ENCODE measurements around the gene DSG4.
"Not testable (repeated sequence)": the region's sequence is repeated elsewhere in the genome, so short reads cannot be mapped to it uniquely, and the experiment has no call there.

DSG4 gene, protein sequence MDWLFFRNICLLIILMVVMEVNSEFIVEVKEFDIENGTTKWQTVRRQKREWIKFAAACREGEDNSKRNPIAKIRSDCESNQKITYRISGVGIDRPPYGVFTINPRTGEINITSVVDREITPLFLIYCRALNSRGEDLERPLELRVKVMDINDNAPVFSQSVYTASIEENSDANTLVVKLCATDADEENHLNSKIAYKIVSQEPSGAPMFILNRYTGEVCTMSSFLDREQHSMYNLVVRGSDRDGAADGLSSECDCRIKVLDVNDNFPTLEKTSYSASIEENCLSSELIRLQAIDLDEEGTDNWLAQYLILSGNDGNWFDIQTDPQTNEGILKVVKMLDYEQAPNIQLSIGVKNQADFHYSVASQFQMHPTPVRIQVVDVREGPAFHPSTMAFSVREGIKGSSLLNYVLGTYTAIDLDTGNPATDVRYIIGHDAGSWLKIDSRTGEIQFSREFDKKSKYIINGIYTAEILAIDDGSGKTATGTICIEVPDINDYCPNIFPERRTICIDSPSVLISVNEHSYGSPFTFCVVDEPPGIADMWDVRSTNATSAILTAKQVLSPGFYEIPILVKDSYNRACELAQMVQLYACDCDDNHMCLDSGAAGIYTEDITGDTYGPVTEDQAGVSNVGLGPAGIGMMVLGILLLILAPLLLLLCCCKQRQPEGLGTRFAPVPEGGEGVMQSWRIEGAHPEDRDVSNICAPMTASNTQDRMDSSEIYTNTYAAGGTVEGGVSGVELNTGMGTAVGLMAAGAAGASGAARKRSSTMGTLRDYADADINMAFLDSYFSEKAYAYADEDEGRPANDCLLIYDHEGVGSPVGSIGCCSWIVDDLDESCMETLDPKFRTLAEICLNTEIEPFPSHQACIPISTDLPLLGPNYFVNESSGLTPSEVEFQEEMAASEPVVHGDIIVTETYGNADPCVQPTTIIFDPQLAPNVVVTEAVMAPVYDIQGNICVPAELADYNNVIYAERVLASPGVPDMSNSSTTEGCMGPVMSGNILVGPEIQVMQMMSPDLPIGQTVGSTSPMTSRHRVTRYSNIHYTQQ

DNA sequence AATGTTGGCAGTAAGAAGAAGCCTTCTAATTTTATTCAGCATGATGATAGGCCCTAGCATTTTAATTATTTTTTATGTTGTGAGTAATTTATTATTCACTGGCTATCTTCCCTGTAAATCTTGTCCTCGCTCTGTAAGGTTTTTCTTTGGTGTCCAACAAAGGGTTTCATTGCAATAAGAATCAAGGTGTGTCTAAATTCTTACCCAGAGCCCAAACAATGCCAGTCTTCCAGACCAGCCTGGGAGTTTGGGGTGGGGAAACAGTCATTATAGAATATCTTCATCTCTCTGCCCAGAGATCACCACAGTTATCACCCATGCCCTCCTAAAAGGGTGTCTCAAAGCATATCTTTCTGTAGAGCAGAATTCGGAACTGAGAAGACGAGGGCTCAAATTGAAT, at the start of gene DSG4:
DSG4 (plus strand) TSS at position 301 of the 400 bp plus-strand sequence. CDS start 135 bp downstream, outside the sequence.
- no peak for DNase-seq (ENCODE audit: low spot score)

DNA sequence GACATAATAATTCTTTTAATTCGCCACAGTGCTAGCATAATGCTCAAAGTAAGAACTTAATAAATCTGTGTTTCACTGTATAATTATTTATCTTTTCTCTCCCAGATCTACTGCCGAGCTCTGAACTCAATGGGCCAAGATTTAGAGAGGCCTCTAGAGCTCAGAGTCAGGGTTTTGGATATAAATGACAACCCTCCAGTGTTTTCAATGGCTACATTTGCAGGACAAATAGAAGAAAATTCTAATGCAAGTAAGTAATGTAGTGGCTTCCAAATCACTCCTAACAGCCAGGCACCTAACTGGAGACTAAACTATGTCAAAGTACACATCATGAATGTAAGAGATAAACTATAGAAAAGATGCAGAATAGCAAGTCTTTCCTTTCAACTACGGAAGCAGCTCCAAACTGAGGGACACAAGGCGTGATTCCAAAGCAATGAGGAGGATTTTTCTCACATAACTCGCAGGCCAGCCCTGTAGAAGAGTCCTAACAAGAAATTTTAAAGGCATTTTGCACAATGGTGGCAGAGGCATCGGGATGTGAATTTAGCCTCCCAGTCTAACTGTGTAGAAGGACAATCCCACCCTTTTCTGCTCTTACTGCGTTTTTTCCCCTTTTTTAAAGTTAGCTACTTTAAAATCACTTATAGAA, 46.7 kb upstream of the DSG4 start:
- DNase-seq (ENCODE audit: low spot score): no peak

DNA sequence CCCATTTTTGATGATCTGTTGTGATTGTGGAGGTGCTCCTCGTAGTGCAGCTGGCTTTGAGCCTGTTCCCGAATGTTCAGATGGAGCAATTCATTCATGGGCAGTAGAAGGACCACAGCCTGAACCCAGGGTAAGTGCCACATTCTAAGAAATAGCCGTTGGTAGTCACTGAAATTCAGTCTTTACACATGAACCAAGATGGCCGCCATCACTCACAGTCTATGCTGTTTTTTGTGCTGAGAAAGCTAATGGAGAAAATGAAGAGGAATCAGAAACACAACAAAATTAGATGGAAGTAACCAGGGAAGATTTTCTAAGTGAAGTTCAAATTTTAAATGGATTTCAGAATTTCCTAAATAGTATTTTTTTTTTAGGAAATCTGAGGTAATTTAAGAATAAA, 33.1 kb upstream of the DSG4 start:
- DNase-seq (ENCODE audit: low spot score): no peak

DNA sequence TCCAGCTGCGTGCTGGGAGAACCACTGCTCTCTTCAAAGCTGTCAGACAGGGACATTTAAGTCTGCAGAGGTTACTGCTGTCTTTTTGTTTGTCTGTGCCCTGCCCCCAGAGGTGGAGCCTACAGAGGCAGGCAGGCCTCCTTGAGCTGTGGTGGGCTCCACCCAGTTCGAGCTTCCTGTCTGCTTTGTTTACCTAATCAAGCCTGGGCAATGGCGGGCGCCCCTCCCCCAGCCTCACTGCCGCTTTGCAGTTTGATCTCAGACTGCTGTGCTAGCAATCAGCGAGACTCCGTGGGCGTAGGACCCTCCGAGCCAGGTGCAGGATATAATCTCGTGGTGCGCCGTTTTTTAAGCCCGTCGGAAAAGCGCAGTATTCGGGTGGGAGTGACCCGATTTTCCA, 23.2 kb upstream of the DSG4 start:
- DNase-seq (ENCODE audit: low spot score): not testable (repeated sequence)

DNA sequence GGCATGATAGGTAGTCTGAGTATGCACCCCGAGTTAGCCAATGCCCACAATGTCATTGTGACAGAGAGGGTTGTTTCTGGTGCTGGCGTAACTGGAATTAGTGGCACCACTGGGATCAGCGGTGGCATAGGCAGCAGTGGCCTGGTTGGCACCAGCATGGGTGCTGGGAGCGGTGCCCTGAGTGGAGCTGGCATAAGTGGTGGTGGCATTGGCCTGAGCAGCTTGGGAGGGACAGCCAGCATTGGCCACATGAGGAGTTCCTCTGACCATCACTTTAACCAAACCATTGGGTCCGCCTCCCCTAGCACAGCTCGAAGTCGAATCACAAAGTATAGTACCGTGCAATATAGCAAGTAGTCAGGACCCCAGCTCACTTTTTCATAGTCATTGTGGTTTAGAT, 21.6 kb upstream of the DSG4 start:
- no peak for DNase-seq (ENCODE audit: low spot score)

DNA sequence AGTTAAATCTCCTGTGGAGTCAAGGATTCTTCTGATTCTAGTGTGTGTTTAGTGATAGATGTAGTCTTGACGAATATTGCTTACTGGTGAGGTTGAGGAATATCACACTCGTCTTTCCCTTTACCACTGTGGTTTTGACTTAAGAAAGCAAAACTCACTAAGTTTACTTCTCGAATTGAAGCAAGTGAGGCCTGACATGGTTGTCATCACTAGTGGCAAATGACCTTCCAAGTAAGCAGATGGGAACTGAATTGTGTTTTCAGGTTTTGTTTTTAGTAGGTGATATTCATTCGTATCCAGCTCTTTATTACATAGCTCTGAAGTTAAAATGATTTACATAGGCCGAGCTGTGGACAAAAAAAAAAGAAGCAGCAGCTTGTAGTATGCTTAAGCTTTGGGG, 20.6 kb upstream of the DSG4 start:
- no peak for DNase-seq (ENCODE audit: low spot score)

DNA sequence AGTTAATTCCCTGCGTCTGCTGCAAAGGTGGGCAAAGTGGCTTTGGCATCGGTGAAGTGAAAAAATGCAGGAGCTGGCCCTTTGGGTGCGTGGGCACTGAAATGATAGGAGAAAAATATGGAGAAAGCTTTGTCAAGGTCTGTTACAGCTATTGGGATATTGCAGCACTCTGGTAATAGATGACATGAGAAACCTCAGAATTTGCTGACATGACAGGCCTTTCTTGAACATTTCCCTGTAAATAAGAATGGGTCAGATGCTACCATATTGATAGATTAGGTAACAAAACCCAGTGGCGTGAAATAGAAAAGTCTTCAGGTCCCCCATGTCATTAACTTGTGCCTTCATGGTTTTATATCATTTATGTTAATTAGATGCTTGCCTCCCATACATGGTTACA, 12.4 kb upstream of the DSG4 start:
- DNase-seq (ENCODE audit: low spot score): no peak

DNA sequence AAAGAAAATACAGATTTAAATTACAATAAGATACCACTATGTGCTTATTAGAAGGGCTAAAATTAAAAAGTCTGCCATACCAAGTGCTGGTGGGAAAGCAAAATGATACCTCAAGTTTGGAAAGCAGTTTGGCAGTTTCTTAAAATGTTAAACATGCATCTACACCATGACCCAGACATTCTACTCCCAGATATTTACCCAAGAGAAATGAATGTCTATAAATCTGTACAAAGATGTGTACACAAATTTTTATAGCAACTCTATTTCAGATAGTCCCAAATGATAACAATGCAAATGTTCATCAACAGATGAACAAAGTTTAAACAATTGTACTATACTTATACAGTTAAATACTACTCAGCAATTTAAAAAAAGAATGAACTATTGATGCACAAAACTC, 7.1 kb upstream of the DSG4 start:
- DNase-seq (ENCODE audit: low spot score): no peak

DNA sequence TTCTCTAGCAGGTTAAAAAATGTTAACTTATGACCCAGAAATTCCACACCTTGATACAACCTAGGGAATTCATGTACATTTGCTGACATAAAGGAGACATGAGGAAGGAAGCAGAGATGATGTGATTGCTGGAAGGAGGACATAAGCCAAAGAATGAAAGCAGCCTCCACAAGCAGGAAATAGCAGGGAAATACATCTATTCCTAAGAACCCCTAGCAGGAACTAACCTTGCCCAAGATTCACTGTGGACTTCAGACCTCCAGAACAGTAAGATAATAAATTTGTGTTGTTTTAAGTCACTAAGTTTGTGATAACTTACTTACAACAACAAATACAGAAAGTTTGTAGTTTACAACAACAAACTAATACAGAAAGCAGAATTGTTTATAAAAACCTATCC, 4.6 kb upstream of the DSG4 start:
- no peak for DNase-seq (ENCODE audit: low spot score)

DNA sequence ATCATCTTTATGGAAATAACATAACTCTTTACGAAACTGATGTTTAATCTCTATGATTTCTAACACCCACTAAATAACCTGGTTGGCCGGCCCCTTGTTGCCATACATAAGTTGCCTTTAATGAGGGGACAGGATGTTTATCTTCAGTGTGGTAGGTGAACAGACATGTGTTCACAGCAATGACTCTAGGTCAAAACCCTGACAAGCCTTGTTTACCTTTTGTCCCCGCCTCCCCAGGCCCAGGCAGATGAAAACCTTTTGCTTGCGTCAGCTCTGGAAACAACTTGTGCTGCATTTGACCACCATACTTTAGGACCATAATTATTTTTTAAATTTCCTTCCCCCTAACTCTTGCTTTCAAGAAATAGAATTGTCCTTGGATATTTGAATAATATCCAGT, 2.9 kb upstream of the DSG4 start:
- no peak for DNase-seq (ENCODE audit: low spot score)

DNA sequence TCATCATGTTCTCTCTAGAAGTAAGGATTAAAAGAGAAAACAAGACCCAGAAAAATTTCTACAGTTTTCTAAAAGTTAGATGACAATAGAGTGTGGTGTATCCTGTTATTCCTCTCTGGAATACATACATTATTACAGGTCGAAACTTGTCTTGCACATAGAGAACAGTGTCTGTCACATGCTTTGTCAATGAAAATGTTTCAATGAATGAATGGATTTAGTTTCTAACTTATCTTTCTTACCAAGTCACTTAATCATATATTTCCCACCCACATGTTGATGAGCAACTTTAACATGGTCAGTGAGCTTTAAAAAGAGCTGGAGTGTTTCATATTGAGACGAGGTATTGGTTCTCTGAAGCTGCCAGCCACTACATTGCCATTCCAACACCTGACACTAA, 4.3 kb downstream of the DSG4 start:
- no peak for DNase-seq (ENCODE audit: low spot score)

DNA sequence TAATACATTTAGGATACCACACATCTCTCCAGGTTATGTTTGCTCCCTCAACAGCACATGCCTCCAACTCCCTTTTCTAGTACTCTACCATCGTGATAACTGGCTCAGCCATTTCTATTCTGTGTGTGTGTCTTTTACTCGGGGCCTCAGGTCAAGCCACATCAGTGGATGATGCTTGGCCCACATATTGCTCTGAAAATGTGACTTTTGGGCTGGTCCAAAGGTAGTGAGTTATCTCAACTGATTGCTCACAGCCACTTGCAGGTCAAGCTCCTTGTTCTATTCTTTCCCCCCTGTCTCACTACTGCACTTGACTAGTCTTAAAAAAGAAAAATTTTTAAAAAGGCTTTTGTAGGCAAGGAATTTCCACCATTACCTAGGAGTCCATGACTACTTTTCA, 5.5 kb downstream of the DSG4 start:
- DNase-seq (ENCODE audit: low spot score): no peak

DNA sequence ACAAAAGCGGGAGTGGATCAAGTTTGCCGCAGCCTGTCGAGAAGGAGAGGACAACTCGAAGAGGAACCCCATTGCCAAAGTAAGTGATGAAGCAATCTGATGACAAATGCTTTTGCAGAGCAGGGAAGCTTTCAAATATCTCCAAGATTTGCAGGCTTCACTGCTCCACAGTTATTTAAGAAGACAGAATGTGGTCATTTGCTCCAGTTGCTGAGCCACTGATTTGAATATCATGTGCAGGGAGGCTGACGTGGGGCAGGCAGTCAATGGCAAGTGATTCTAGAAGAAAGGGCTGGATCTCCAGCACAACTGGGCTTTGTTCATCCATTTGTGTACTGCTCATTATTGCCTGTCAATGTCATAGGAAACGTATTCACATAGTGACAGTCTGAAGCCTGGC, 10.2 kb downstream of the DSG4 start:
- DNase-seq (ENCODE audit: low spot score): no peak

DNA sequence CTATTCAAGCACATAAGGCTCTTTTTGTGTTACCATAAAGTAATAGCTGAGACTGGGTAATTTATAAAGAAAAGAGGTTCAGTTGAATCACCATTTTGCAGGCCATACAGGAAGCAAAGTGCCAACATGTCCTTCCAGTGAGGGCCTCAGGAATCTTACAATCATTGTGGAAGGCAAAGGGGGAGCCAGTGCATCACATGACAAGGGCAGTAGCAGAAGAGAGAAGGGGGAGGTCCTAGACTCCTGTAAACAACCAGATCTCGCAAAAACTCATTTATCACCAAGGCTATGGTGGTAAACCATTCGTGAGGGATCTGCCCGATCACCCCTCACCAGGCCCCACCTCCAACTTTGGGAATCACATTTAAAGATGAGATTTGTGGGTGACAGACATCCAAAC, 16.7 kb downstream of the DSG4 start:
- no peak for DNase-seq (ENCODE audit: low spot score)

DNA sequence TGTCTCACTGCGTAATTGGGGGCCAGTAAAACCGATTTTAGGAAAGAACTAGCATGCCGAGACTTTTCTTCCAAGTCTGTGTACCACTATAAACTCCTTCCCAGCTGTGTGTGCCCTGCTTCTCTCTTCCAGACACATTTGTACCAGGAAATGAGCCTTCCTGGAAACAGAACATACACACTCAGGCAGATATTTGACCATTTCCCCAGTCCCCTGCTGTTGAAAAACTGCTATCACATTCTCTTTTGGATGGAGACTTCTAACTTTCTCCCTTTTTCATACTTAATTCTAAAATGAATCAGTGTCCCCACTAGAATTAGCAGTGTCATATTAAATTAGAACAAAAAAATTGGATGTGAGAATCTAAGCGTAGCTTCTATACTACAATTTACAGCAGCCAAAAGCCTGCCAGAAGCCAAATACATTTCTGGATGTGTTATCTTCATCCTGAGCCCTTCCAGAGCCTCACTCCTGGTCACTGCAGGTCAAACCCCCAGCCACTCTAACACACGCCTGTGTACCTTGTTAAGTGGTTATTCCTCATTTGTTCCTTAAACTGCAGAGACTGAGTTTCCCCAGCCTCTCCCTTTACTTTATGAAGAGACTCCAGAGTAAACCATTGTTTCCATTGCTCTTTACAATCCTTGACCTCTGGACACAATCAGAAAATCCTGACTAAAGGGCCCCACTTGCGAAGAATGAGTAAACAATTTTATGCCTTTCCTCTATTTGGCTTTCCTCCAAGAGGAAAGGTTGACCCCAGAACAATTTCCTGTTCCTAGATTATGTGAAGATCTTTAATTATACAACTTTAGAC, 20.4 kb downstream of the DSG4 start:
- no peak for DNase-seq (ENCODE audit: low spot score)

DNA sequence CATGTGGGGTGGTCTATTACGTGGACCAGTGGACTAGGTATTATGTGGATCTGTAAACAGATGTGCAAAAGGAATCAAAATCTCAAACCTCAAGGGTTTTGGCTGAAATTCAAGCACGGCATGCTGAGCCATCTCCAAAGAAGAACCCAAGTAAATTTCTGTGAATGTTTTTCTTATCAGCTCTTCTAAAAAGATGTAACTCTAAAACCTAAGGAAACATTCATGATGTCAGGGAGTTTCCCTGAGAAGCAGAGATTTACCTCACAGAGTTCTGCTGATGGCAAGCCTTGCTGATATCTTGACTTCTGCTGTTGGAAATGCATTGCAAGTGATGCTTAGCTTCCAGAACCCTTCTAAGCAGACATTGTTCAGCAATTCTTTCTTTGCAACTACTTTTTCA, 21.6 kb downstream of the DSG4 start:
- no peak for DNase-seq (ENCODE audit: low spot score)

DNA sequence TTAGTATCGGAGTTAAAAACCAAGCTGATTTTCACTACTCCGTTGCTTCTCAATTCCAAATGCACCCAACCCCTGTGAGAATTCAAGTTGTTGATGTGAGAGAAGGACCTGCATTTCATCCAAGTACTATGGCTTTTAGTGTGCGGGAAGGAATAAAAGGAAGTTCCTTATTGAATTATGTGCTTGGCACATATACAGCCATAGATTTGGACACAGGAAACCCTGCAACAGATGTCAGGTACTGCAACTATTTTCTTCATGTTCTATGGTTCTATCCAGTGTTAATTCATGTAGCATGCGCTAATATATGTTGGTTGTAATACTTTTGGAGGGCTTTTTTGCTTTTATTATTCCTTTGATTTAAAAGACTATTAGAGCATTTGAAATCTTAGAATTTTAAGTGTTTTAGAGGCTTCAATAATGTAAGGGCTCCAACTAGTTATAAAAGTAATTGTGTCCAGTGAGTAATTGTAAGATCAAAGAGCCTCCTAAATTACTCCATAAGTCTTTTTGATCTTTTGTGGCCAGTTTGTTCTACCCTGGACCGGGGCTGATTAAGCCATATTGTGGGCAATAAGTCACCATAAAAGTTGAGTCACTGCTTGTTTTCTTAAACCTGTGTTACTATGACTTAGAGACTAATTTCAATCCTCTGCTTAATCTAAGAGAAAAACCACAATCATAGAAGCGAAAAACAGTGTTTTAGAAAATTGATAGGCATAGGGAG, 22.9 kb downstream of the DSG4 start:
- DNase-seq (ENCODE audit: low spot score): no peak

DNA sequence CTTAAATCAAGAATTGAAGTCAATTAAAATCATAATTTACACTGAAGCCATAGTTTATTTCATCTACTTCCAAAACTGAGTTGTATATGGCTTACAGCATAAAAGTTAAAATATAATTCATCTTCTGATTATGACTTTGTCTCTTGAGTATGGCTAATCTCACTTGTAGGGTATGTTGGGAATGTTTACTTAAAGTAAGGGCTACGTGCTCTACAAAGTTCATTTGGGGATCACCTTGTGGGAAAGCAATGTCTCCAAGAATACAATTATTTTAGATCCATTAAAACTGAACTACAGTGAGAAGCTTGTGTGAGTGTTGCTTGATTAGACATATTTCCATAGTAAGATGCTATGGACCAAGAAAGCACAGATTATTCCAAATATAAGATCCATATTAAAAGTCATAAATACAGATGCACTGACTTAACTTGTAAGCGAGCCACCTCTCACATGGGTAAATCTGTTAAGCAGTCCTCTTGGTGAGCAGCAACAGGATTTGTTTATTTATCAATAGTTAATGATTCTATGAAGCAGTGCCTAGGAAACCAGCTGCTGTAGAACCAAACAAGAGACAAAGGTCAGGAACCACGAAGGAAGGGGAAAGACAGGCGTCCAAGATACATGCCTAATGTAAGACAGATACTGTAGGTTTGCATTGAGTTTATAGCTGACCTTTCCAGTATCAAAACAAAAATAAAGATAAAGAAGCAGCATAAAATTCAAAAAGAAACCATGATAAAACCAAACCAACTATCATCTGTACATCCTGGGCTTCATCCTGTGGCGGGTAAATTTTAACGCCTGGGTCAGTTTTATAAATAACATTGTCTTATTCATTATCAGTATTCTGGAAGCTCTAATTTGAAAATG, 24.8 kb downstream of the DSG4 start:
- DNase-seq (ENCODE audit: low spot score): no peak

DNA sequence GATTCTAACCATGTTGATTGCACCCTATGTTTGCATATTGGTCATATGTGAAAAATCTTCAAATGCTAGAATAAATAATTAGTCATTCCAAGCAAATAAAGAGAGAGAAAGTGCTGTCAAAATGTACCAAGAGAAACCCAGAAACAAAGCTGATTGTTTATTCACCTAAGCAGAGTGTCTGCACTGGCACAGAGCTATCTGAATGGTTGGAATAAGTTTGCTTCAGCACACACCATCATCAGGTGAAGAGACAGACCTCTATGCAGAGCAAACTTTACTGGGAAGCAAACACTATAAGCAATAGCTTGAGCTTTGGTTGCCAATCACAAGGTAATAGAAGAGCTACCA, 25.4 kb downstream of the DSG4 start:
- no peak for DNase-seq (ENCODE audit: low spot score)

DNA sequence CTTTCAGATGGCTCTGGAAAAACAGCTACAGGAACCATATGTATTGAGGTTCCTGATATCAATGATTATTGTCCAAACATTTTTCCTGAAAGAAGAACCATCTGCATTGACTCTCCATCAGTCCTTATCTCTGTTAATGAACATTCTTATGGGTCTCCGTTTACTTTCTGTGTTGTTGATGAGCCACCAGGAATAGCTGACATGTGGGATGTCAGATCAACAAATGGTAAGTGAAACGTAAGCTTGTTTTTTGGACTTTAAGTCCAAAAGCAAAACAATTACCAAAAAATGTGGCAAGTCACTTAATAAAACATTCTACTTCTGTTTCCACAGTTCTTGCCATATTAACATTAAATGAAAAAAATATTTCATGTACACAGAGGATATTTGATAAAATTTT, 26.8 kb downstream of the DSG4 start:
- DNase-seq (ENCODE audit: low spot score): no peak

Data from ecto neural progenitor cell (in vitro differentiated cells).